Ishikawa (cell line): ENCODE data around the gene EIF2B1.
A peak's percentile ranks its signal among the peaks of the same experiment; 100 is the strongest.

Source experiments
- CEBPB ChIP-seq: IDR thresholded peaks from 2 replicates; pipeline ENCODE4 v1.6.1; 2012
- CREB1 ChIP-seq: IDR thresholded peaks from 2 replicates; pipeline ENCODE4 v1.6.1; 2012; ENCODE audit warnings: low read depth
- EGR1 ChIP-seq: IDR thresholded peaks from 2 replicates; pipeline ENCODE4 v1.6.1; 2012
- EP300 ChIP-seq: IDR thresholded peaks from 2 replicates; pipeline ENCODE4 v1.6.1; 2012; ENCODE audit warnings: borderline replicate concordance
- FOXM1 ChIP-seq: IDR thresholded peaks from 2 replicates; pipeline ENCODE4 v1.6.1; 2012; ENCODE audit warnings: low read depth, borderline replicate concordance
- MAX ChIP-seq: IDR thresholded peaks from 2 replicates; pipeline ENCODE4 v1.6.1; 2012
- NFIC ChIP-seq: IDR thresholded peaks from 2 replicates; pipeline ENCODE4 v1.6.1; 2012
- RAD21 ChIP-seq: IDR thresholded peaks from 2 replicates; pipeline ENCODE4 v1.6.1; 2012; ENCODE audit warnings: low read depth
- TAF1 ChIP-seq: IDR thresholded peaks from 2 replicates; pipeline ENCODE4 v1.6.1; 2012; ENCODE audit warnings: low read depth, mild to moderate bottlenecking
- TCF12 ChIP-seq: IDR thresholded peaks from 2 replicates; pipeline ENCODE4 v1.6.1; 2012; ENCODE audit warnings: low read depth
- TEAD4 ChIP-seq: IDR thresholded peaks from 2 replicates; pipeline ENCODE4 v1.6.1; 2012
- YY1 ChIP-seq: IDR thresholded peaks from 2 replicates; pipeline ENCODE4 v1.6.1; 2012; ENCODE audit warnings: low read depth
- ZBTB7A ChIP-seq: IDR thresholded peaks from 2 replicates; pipeline ENCODE4 v1.6.1; 2012; ENCODE audit warnings: low read depth
- TF ChIP-seq, protein P1 (sequence below): IDR thresholded peaks from 2 replicates; pipeline ENCODE4 v1.6.1; 2012
- TF ChIP-seq, protein P2 (sequence below): IDR thresholded peaks from 2 replicates; pipeline ENCODE4 v1.6.1; 2012; ENCODE audit warnings: low read depth, mild to moderate bottlenecking

Gene EIF2B1

DNA sequence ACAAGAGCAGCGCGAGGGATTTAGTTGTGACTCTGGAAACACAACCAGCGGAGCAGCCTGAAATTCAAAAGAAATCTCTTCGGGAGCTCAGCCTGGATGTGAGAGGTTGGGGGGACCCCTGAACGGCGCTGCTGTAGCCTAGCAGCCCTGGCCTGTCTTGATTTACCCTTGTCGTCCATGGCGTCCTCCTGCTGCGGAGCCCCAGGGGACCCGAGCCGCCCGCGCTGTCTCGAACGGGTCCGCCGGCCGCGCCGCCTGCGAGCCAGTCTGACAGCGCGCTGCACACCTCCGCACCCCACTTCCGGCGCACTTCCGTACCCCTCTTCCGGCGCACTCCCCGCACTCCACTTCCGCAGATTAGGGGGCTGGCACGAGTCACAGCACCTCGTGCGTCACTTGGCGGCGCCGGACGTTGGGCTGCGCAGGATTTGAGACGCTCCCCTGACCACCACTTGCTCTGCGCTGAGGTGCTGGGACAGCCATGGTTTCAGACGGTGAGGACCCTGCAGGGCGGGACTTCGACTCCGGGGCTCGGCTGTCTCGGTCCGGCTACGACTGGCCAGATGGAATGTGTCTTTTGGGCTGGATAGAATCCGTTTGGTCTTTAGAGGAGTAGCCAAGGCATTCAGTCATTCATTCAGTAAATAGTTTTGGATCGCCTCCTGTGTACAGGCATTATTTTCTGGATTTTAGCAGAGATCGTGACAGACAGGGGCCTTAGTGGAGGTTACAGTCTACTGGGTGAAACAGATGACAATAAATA is at the start of gene EIF2B1, which contains the start of gene GTF2H3:
Gene EIF2B1 (minus strand): TSS at position 308 of the 763 bp plus-strand sequence. CDS start 129 bp downstream, at position 179.
Gene GTF2H3 (plus strand): TSS at position 451 of the 763 bp plus-strand sequence. CDS start 31 bp downstream, at position 482.
- peak; percentile 13; the same call in 1 of the 2 replicates for TF ChIP-seq TEAD4
- peak; percentile 89 for TF ChIP-seq YY1
- TF ChIP-seq CREB1 = peak; percentile 100
- no peak for TF ChIP-seq RAD21
- TF ChIP-seq CEBPB = no peak
- peak; percentile 56; the same call in 1 of the 2 replicates for TF ChIP-seq NFIC
- peak; percentile 97 for TF ChIP-seq TAF1
- TF ChIP-seq EP300 = no peak; the same call in 1 of the 2 replicates
- TF ChIP-seq, protein P1, sequence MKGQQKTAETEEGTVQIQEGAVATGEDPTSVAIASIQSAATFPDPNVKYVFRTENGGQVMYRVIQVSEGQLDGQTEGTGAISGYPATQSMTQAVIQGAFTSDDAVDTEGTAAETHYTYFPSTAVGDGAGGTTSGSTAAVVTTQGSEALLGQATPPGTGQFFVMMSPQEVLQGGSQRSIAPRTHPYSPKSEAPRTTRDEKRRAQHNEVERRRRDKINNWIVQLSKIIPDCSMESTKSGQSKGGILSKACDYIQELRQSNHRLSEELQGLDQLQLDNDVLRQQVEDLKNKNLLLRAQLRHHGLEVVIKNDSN = peak; percentile 61
- peak; percentile 65; the same call in 1 of the 2 replicates for TF ChIP-seq TCF12
- TF ChIP-seq MAX = peak; percentile 97
- TF ChIP-seq, protein P2, sequence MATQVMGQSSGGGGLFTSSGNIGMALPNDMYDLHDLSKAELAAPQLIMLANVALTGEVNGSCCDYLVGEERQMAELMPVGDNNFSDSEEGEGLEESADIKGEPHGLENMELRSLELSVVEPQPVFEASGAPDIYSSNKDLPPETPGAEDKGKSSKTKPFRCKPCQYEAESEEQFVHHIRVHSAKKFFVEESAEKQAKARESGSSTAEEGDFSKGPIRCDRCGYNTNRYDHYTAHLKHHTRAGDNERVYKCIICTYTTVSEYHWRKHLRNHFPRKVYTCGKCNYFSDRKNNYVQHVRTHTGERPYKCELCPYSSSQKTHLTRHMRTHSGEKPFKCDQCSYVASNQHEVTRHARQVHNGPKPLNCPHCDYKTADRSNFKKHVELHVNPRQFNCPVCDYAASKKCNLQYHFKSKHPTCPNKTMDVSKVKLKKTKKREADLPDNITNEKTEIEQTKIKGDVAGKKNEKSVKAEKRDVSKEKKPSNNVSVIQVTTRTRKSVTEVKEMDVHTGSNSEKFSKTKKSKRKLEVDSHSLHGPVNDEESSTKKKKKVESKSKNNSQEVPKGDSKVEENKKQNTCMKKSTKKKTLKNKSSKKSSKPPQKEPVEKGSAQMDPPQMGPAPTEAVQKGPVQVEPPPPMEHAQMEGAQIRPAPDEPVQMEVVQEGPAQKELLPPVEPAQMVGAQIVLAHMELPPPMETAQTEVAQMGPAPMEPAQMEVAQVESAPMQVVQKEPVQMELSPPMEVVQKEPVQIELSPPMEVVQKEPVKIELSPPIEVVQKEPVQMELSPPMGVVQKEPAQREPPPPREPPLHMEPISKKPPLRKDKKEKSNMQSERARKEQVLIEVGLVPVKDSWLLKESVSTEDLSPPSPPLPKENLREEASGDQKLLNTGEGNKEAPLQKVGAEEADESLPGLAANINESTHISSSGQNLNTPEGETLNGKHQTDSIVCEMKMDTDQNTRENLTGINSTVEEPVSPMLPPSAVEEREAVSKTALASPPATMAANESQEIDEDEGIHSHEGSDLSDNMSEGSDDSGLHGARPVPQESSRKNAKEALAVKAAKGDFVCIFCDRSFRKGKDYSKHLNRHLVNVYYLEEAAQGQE = no peak
- TF ChIP-seq ZBTB7A = 0 out of 2 replicates have a peak, but pooled peaks have one; percentile 58
- 0 out of 2 replicates have a peak, but pooled peaks have one; percentile 34 for TF ChIP-seq FOXM1
- peak; percentile 53 for TF ChIP-seq EGR1

DNA sequence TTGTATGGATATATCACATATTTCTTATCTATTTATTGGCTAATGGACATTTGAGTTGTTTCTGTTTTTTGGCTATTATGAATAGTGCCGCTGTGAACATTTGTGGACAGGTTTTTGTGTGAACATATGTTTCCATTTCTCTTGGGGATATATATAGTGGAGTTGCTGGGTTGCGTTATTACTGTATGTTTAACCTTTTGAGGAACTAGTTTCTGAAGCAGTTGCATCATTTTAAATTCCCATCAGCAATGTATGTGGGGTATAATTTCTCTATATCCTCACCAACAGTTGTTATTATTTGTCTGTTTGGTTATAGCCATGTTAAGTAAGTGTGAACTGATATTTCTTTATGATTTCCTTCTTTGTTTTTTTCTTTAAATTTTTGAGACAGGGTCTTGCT is 48.1 kb upstream of the EIF2B1 start:
- TF ChIP-seq, protein P1 = no peak
- TF ChIP-seq TEAD4 = no peak
- no peak for TF ChIP-seq RAD21
- TF ChIP-seq FOXM1 = no peak
- TF ChIP-seq ZBTB7A = no peak
- TF ChIP-seq CREB1 = no peak
- no peak for TF ChIP-seq TCF12
- no peak for TF ChIP-seq CEBPB
- TF ChIP-seq TAF1 = no peak
- TF ChIP-seq NFIC = no peak
- no peak for TF ChIP-seq EGR1
- TF ChIP-seq MAX = no peak
- TF ChIP-seq EP300 = no peak

GRCh38 chr12:123678981-123679380 is 45.5 kb upstream of the EIF2B1 start:
- no peak for TF ChIP-seq FOXM1
- TF ChIP-seq YY1 = no peak
- TF ChIP-seq TAF1 = no peak
- TF ChIP-seq, protein P2 = no peak
- TF ChIP-seq CREB1 = no peak
- TF ChIP-seq NFIC = no peak
- TF ChIP-seq RAD21 = no peak

DNA sequence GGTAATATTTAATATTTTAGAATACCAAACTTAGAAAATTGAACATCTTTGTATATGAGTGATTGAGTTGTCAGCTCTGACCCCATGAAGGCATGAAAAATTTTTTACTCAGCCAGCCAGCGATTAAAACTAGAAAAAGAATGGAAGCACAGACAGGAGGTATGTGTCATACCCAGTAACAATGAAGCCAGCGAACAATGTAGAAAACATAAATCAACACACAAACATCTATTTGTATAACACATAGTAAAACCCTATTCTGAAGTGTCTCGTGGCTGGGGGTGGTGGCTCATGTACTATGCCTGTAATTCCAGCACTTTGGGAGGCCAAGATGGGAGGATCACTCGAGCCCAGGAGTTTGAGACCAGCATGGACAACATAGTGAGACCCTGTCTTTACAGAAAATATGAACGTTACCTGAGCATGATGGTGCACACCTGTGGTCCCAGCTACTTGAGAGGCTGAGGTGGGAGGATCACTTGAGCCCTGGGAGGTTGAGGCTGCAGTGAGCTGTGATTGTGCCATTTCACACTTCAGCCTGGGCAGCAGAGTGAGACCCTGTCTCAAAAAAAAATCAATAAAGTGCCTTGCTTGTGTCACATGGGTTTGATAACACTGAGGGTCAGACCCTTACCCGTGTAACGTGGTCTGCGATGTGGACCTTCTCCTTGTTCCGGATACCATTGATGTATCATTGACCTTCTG is 43.3 kb upstream of the EIF2B1 start:
- TF ChIP-seq EGR1 (no peak), ZBTB7A (no peak), MAX (no peak), RAD21 (no peak), NFIC (no peak), TCF12 (no peak), CEBPB (no peak), EP300 (no peak), TEAD4 (no peak), FOXM1 (no peak), TAF1 (no peak), YY1 (no peak), CREB1 (no peak)
- TF ChIP-seq, protein P2 = no peak
- TF ChIP-seq, protein P1 = no peak
